ENCODE data around the gene AKT1.

Gene AKT1

GRCh38 chr14:104771374-104771773 is 24.2 kb downstream of the AKT1 start:
- DNase-seq, result no peak

DNA sequence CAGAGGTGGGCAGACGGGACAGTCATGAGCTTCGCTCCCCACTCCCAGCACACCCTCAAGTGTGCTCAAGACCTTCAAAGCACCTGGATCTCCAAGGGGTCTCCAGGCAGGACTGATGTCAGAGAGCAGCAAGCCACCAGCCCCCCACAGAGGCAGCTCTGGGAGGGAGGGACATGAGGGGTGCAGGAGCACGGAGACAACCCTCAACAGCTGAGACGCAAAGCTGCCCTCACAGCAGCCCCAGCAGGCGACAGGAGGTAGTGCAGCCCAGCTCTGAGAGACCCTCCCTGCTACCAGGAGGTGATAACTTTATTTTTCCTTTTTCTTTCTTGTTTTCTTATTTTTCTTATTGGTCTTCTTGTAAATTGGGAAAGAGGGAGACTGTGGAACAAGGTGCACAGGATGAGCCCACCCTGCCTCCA is 24.7 kb downstream of the AKT1 start:
- DNase-seq, result no peak

DNA sequence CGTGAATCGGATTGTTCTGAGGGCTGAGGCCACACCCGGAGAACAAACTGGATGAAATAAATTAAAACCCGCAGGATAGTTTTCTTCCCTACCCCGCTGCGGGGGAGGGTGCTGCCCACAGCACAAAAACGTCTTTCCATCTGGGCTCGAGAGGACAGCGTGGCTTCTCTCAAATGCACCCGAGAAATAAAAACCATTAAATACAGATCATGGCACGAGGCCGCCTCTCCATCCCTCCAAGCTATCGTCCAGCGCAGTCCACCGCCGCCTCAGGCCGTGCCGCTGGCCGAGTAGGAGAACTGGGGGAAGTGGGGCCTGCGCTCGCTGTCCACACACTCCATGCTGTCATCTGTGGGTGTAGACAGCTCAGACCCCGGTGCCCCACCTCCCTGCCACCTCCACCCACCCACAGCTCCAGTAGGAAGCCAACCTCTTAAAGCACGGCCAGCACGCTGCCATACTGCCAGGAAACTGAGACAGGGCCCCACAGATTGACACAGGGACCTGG is 25.4 kb downstream of the AKT1 start:
- DNase-seq, result no peak

GRCh38 chr14:104769324-104770071 is 26.1 kb downstream of the AKT1 start:
- DNase-seq, result no peak

DNA sequence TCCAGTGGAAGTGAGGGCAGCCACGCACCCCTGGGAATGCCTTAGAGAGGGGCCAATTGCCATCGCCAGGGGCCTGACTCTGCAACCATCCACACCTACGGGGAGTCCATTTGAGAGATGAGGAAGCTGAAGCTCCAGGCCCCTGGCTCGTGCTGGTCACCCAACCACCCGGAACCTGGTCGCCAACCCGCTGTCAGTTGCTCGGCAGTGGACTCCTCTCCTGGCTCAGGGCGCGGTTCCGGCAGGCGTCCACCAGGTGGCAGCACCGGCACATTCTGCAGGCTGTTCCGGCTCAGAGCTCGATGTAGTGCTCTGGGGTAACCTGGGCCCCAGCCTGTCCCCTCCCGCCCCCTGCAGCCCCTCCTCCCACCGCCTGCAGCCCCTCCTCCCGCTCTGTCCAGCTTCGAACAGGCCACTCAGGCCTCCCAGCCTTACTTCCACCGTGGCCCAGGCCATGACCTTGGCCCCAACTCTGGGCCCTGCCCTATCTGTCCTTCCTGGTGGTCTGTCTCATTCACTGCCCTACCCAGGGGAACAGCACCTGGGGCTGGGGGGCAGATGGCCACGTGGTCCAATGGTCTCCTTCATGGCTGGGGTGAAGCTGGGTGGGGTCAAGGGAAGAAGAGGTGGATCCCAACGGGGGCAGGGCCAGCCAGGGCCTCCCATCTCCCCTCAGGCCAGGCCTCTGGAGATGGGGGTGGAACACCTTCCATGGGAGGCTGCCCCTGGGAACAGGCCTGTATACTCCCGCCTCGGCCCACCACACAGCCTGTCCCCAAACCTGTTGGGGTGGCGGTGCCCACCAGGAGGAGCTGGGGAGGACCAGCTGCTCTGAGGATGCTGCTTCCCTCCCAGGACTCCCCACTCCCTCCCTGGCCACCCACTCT is 26.9 kb downstream of the AKT1 start:
- peak in 1 of 2 experiments; percentile 82 for DNase-seq

DNA sequence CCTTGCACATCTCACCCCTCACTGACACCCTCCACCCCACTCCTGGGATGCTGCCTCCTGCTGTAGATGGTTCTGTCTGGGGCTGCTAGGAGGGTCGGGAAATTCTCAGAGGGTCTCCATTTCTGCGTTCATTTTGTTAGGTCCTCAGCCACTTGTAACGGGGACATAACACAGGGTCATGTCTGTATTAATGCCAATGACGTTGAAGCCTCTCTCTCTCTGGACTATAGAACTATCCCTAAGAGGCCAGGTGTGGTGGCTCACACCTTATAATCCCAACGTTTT is 28.0 kb downstream of the AKT1 start:
- no peak for DNase-seq

DNA sequence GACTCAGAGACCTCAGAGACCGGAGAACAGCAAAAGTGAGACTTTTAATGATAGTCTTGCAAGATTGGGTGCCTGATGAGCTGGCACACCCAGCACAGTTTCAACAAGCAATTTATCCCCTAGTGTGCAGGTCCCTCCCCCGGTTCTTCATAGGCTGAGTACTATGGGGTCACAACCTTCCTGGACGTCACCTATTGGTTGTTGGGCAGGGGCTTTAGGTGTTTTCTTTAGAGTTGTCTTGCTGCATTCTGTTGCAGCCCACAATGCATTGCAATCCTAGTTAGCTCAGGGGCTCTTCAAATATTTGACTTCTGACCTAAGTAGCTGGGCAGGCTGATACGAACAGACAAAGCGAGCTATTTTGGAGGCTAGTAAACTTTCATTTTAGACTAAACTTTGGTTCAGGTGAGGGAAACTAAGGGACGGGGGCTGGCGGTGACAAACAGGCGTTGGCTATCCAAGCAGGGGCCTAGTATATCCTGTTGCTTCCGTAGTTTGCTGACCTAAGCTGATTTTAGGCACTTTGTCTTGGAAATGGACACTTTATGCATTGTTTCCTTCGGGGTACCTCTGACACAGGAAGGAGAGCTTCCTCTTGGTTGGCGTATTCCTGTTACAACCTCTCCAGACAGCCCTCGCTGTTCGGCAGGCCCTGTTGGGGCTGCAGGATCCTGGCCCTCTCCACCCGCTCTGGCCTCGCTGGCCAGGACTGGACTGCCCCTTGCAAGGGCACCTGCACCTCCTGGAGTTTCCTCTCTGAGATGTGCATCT is 28.5 kb downstream of the AKT1 start:
- no peak for DNase-seq

DNA sequence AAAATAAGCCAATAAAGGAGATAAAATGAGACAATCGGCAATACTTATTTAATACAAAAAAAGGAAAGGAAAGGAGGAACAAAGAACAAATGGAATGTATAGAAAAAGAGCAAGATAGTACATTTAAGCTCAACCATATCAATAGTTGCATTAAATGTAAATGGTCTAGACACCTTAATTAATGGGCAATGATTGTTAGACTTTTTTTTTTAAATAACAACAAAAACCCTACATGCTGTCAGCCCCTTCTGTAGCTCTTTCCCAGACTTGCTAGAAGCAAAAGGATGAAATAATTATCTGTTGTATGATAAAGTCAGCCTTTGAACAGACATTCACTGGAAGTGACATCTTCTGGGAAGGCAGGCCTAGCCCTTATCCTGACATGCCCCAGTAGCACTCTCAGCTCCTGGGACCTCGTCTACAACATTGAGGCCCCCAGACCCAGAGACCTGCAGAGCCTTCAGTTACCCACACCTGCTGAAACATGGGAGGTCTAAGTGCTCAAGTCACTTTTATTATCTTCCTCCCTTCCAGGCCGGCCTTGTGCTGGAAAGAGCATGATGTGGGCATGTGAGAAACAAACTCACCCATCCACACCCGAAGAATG is 29.2 kb downstream of the AKT1 start:
- no peak for DNase-seq

DNA sequence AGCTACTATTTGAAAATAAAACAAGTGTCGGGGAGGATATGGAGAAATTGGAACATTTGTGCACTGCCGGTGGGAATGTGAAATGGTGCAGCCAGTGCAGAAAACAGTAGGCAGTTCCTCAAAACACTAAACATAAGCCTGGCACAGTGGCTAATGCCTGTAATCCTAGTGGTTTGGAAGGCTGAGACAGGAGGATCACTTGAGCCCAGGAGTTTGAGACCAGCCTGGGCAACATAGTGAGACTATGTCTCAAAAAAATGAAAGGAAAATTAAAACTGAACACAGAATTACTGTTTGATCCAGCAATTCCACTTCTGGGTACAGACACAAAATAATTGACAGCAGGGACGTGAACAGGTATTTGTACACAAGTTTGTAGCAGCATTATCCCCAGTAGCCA is 30.0 kb downstream of the AKT1 start:
- DNase-seq, result no peak

GRCh38 chr14:104758981-104759969 is 36.3 kb downstream of the AKT1 start:
- DNase-seq, result no peak

- no peak for DNase-seq
These were observed 37.7 kb downstream of the AKT1 start for GRCh38 chr14:104757681-104758392.

DNA sequence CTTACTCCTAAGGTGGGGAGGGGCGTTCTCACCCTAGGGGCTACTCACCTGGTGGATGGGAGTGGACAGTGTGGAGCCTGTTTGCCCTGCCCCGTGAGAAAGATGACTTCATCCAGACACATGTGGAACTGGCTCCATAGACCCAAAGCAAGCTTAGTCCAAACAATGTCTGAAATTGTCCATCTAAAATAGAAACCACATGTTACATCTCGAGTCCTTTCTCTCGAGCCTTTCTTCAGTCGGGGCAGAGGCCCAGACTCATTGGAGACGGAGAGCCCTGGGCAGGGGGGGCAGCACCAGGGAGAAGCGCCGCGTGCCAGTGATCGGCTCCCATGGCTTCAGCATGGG is 38.3 kb downstream of the AKT1 start:
- DNase-seq, result no peak

DNA sequence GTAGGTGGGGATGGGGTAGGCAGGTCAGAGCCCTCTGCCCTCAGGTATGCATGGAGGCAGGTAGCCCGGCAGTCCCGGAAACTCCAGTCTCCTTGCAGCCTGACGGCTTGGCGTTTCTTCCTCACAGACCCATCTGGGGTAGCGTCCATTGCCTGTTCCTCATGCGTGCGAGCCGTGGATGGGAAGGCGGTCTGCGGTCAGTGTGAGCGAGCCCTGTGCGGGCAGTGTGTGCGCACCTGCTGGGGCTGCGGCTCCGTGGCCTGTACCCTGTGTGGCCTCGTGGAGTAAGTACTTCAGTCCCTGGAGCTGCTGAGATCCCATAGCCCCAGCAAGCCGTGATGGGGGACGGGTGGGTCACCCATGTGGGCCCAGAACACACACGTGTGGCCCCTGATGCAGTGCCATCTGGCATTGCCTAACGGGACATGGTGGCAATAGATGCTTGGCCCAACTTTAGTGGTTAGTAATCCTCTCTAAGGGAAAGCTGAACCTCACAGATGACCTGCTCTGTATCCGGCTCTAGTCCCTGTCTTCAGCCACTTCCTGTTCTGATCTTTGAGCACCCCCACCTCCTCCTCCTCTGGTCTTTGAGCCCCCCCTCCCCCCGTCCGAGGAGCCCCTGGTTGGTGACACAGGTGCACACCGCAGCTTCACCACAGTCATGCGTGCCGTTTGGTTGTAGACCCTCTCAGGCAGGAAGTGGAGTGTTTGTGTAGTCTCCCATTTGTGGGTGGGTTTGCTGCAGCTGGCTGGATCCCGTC is 38.9 kb downstream of the AKT1 start:
- no peak for DNase-seq

- DNase-seq, result no peak
These were observed 39.9 kb downstream of the AKT1 start for GRCh38 chr14:104755621-104756020.

DNA sequence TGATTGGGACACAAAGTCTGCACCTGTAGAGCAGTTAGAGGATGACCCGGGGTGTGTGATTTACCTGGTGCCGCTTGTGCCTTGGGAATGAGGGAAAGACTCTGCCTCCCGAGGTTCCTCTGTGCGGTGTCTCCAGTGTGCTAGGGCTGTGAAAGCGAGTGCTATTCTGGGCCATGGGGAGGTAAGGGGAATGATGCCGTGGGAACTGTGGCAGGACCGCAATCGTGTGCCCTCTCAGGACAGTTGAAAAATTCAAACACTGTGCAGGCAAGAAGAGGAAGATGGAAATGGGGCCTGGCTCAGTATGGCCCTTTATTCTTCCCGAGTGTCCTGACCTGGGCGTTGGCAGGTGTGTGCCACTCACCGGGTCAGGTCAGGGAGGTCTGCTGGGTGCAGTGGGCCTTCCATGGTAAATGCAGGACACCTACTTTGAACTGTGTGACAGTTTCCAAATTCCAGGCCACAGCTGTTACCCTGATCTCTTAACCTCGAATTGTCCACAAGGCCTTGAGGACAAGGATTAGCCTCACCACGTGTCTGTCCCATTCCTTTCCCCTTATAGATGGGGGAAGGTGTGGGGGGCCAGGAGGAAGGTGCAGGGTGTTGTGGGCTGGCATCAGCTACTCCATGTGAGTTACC is 41.2 kb downstream of the AKT1 start:
- no peak for DNase-seq

DNA sequence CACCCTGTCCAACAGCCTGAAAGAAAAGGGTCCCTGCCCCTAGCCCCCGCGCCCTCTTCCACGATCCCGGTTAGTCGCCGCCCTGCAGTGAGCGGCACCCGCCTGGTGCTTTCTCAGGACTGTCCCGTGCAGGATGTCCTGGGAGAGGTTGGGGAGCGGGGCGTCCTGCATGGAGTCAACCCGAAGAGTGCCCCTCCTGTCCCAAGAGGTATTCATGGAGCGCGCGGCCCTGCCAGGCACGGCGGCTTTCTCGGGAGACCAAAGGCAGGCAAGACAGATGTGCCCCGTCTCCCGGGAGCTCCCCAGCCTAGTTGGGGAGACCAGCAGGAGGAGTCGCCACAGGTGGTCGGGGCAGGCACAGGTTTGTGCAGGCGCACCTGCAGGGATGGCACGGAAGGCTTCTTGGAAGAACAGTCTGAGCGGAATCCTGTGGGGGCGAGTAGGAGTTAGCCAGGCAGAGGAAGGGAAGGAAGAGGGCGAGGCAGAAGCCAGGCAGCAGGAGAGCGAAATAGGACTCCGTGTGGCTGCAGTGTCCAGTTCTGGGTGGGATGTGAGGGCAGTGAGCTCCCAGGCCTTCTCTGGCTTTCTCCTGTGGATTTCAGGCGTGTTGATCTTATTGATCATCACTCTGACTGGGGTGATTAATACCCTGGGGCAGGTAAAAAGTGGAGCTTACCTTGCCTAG is 41.9 kb downstream of the AKT1 start:
- no peak for DNase-seq

- peak; percentile 98 to 100 for DNase-seq
These were observed 42.6 kb downstream of the AKT1 start, which contains the start of gene SIVA1 for GRCh38 chr14:104752735-104753527. SIVA1 (plus strand) TSS chr14:104753147; CDS start chr14:104753202, 55 bp downstream.

- no peak for DNase-seq
These were observed 43.2 kb downstream of the AKT1 start for GRCh38 chr14:104752423-104752734.

All from NCI-H526 (cell line).